BLaER1 treated with 17β-estradiol and CSF1 and Interleukin-3, amounts not matched to agents 10 nM and 100 nM (cell line): ENCODE results near the gene BID.
A peak's percentile ranks its signal among the peaks of the same experiment; 100 is the strongest.
"Not testable (repeated sequence)": the region's sequence is repeated elsewhere in the genome, so short reads cannot be mapped to it uniquely, and the experiment has no call there.

Experiments used
- H3K27ac ChIP-seq, 11 experiments: shearing (Covaris generic); formaldehyde crosslinking; 2 replicates each; pipeline ENCODE4 v1.8.1; 2022
- H3K27me3 ChIP-seq, 11 experiments: shearing (Covaris generic); formaldehyde crosslinking; 2 replicates each; pipeline ENCODE4 v1.8.1; 2022
- H3K36me3 ChIP-seq, 11 experiments: shearing (Covaris generic); formaldehyde crosslinking; 2 replicates each; pipeline ENCODE4 v1.8.1; 2022
- H3K4me1 ChIP-seq, 10 experiments: shearing (Covaris generic); formaldehyde crosslinking; 2 replicates each; pipeline ENCODE4 v1.8.1; 2022
- H3K4me2 ChIP-seq, 11 experiments: shearing (Covaris generic); formaldehyde crosslinking; 2 replicates each; pipeline ENCODE4 v1.8.1; 2022
- H3K4me3 ChIP-seq, 10 experiments: shearing (Covaris generic); formaldehyde crosslinking; 2 replicates each; pipeline ENCODE4 v1.8.1; 2022
- H3K9ac ChIP-seq, 11 experiments: shearing (Covaris generic); formaldehyde crosslinking; 2 replicates each; pipeline ENCODE4 v1.8.1; 2022
- H3K9me3 ChIP-seq, 11 experiments: shearing (Covaris generic); formaldehyde crosslinking; replicated peaks in 1 of 11; 2 replicates each; pipeline ENCODE4 v1.8.1; 2022
- H4K20me1 ChIP-seq, 11 experiments: shearing (Covaris generic); formaldehyde crosslinking; 2 replicates each; pipeline ENCODE4 v1.8.1; 2022
- Cebpa-rat ChIP-seq, 11 experiments: shearing (Covaris generic); IDR thresholded peaks; 2 replicates each; pipeline ENCODE4 v1.8.1; 2022

The BID gene

DNA sequence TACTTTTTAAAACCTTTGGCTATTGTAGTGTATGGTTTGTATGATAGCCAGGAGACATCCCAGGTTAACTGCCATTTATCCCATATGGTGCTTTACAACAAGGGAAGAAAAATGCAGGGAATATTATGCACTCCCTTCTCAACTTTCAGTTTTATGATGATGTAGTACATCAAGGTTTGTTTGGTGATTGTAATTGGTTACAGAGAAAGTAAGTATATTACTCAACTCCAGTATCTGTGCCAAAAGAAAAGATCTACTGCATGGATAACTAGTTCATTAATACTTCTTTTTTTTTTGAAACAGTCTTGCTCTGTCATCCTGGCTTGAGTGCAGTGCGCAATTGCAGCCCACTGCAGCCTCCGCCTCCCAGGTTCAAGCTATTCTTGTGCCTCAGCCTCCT, 70.5 kb downstream of the BID start:
- H3K4me2 ChIP-seq = no peak overlapping the region
- no peak overlapping the region for H3K9ac ChIP-seq
- H3K4me1 ChIP-seq = peaks cover 12 to 38% (median 23%) of the 10 kb centered on the region in 10 experiments
- peaks cover 28 to 69% (median 44%) of the 10 kb centered on the region in 11 experiments for H3K36me3 ChIP-seq
- no peak overlapping the region for H3K4me3 ChIP-seq
- TF ChIP-seq Cebpa-rat (IDR thresholded peaks at IDR 0.05) = no peak
- no peak overlapping the region for H3K27ac ChIP-seq
- no peaks in the 10 kb centered on the region for H3K9me3 ChIP-seq
- no peaks in the 10 kb centered on the region for H3K27me3 ChIP-seq
- peaks cover 0 to 11% (median 0%) of the 10 kb centered on the region in 11 experiments; a peak in 3 of 22 replicates for H4K20me1 ChIP-seq

DNA sequence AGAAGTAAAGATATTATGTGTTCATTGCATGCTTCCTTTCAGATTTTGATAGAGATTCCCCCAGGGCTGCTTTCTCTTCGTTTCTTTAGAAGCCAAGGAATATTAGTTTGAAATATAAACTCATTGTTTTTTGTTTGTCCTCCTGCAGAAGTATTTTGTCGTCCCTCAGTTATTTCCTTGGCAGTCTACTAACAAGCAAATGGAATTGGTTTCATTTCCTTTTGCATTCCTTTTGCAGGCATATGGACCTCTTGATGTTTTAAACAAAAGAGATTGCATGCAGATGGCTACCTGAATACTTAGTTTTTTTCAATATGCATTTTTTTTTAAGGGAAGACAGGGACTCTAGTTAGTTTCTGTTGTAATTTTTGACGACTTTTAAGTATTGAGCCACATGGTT, 73.5 kb downstream of the BID start:
- Histone ChIP-seq H3K27ac (no peak overlapping the region), H3K4me1 (peaks cover 1 to 25% (median 13%) of the 10 kb centered on the region in 10 experiments; a peak in 19 of 20 replicates), H4K20me1 (peaks cover 0 to 6% (median 0%) of the 10 kb centered on the region in 11 experiments; a peak in 1 of 22 replicates), H3K4me3 (no peak overlapping the region), H3K4me2 (no peak overlapping the region), H3K27me3 (no peaks in the 10 kb centered on the region), H3K9me3 (no peaks in the 10 kb centered on the region), H3K9ac (no peak overlapping the region), H3K36me3 (peaks cover 36 to 91% (median 64%) of the 10 kb centered on the region in 11 experiments)
- TF ChIP-seq Cebpa-rat (IDR thresholded peaks at IDR 0.05) = no peak

DNA sequence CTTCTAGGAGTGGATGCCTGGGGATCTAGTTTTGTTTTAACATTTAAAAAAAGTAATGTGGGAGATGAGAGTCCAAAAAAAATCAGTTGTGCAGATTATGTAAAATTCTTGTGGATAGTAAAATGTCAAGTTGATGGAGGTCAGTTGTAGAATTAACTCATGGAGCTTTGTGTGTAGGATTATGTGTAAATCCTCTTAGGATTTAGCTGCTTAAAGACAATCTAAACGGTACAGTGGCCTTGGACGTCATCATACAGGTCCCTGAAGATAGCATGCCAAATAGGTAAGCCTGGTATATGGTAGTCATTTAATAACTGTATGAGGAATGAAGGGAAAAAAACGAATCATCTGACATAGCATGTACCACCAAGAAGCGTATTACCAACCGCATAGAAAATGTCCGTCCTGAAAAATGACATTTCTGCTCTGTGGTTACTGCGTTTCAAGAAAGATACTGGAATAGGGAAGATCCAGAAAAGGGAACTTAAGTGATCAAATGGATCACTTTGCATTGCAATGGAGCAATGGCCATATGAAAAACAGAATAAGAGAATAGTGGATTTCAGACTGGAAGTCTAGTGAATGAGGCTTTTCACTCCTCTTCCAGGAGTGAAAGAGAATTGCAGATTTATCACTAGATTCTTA, 74.5 kb downstream of the BID start:
- no peak overlapping the region for H3K9ac ChIP-seq
- H3K4me2 ChIP-seq = peak overlapping the region in 1 of 11 experiments; percentile 7; a peak in 1 of 22 replicates
- H3K4me3 ChIP-seq = no peak overlapping the region
- 0 out of 22 replicates have a peak, but pooled peaks cover 0 to 6% (median 0%) of the 10 kb centered on the region in 11 experiments for H4K20me1 ChIP-seq
- no peak overlapping the region for H3K27ac ChIP-seq
- no peak for TF ChIP-seq Cebpa-rat (IDR thresholded peaks at IDR 0.05)
- H3K9me3 ChIP-seq = no peaks in the 10 kb centered on the region
- peaks cover 0 to 18% (median 8%) of the 10 kb centered on the region in 10 experiments; a peak in 9 of 20 replicates for H3K4me1 ChIP-seq
- H3K36me3 ChIP-seq = peaks cover 43 to 91% (median 67%) of the 10 kb centered on the region in 11 experiments
- no peaks in the 10 kb centered on the region for H3K27me3 ChIP-seq

DNA sequence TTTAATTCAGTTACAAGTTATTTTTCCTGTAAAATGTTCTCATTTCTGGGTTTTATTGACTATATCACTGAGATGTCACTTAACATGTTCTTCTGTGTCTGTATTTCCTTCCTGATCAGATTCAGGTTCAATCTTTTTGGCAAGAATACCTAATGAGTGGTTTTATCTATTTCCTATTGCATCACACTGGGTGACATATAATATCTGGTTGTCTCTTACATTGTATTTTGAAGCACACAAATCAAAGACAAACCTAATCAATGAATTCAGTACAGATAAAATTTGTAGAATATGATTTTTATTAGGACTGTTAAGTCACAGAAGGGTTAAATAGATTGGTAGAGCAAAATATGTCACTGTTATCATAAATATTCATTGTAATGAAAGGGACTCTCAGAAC, 75.3 kb downstream of the BID start:
- H3K27ac ChIP-seq = no peak overlapping the region
- peak overlapping the region in 1 of 11 experiments; percentile 7; a peak in 1 of 22 replicates for H3K4me2 ChIP-seq
- peaks cover 0 to 18% (median 8%) of the 10 kb centered on the region in 10 experiments; a peak in 9 of 20 replicates for H3K4me1 ChIP-seq
- no peak overlapping the region for H3K9ac ChIP-seq
- 0 out of 22 replicates have a peak, but pooled peaks cover 0 to 6% (median 0%) of the 10 kb centered on the region in 11 experiments for H4K20me1 ChIP-seq
- H3K36me3 ChIP-seq = peaks cover 45 to 91% (median 68%) of the 10 kb centered on the region in 11 experiments
- no peak overlapping the region for H3K4me3 ChIP-seq
- H3K27me3 ChIP-seq = no peaks in the 10 kb centered on the region
- no peak for TF ChIP-seq Cebpa-rat (IDR thresholded peaks at IDR 0.05)
- H3K9me3 ChIP-seq = no peaks in the 10 kb centered on the region

DNA sequence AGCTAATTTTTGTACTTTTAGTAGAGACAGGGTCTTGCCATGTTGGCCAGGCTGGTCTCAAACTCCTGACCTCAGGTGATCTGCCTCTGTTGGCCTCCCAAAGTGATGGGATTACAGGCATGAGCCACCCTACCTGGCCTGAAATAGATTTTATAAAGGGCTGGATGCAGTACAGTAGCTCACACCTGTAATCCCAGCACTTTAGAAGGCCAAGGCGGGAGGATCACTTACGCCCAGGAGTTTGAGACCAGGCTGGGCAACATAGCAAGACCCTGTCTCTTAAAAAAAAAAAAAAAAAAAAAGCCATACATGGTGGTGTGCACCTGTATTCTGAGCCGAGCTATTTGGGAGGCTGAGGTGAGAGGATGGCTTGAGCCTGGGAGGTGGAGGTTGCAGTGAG, 76.0 kb downstream of the BID start:
- Histone ChIP-seq H3K4me1 (peaks cover 0 to 18% (median 8%) of the 10 kb centered on the region in 10 experiments; a peak in 9 of 20 replicates), H3K4me2 (peak overlapping the region in 1 of 11 experiments; percentile 7; a peak in 1 of 22 replicates), H3K36me3 (peaks cover 44 to 91% (median 68%) of the 10 kb centered on the region in 11 experiments)
- not testable (repeated sequence) for H3K9me3 ChIP-seq, H3K27ac ChIP-seq, H3K9ac ChIP-seq, H4K20me1 ChIP-seq, H3K4me3 ChIP-seq, H3K27me3 ChIP-seq

DNA sequence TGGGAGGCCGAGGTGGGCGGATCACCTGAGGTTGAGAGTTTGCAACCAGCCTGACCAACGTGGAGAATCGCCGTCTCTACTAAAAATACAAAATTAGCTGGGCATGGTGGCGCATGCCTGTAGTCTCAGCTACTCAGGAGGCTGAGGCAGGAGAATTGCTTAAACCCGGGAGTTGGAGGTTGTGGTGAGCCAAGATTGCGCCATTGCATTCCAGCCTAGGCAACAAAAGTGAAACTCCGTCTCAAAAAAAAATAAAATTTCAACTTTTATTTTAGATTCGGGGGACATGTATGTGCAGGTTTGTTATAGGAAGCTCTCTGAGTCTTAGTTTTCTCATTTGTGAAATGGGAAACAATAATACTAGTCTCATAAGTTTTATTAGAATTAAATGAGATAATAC, 77.1 kb downstream of the BID start:
- not testable (repeated sequence) for H3K9me3 ChIP-seq, H3K4me3 ChIP-seq, H3K27ac ChIP-seq, H3K4me2 ChIP-seq, H3K27me3 ChIP-seq, H4K20me1 ChIP-seq, H3K9ac ChIP-seq
- Histone ChIP-seq H3K36me3 (peaks cover 37 to 91% (median 60%) of the 10 kb centered on the region in 11 experiments), H3K4me1 (peaks cover 0 to 18% (median 8%) of the 10 kb centered on the region in 10 experiments; a peak in 9 of 20 replicates)
- TF ChIP-seq Cebpa-rat (IDR thresholded peaks at IDR 0.05) = 0 out of 22 replicates have a peak, but pooled peaks of 1 of the 11 experiments have one; percentile 16

DNA sequence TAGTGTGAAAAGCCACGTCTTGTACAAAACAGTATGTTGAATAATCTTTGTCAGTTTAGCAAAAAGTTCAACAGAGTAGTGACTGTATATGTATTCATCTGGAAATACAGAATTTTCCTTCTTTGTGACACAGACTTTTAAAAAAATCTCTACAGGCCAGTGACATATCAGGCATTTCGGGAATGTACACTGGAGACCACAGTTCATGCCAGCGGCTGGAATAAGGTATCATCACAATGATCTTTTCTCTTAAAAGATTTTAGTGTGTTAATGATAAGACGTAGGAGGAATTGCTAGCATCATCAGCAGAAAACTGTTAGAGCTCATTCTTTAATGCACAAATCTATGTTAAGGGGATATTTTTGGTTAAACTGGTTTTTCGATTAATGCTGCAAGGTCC, 78.3 kb downstream of the BID start:
- H3K9ac ChIP-seq = no peak overlapping the region
- no peak overlapping the region for H3K27ac ChIP-seq
- peaks cover 0 to 18% (median 8%) of the 10 kb centered on the region in 10 experiments; a peak in 9 of 20 replicates for H3K4me1 ChIP-seq
- TF ChIP-seq Cebpa-rat (IDR thresholded peaks at IDR 0.05) = no peak
- no peaks in the 10 kb centered on the region for H3K27me3 ChIP-seq
- no peaks in the 10 kb centered on the region for H3K9me3 ChIP-seq
- no peak overlapping the region for H3K4me2 ChIP-seq
- H3K36me3 ChIP-seq = peaks cover 31 to 91% (median 57%) of the 10 kb centered on the region in 11 experiments
- no peak overlapping the region for H3K4me3 ChIP-seq
- H4K20me1 ChIP-seq = peaks cover 0 to 6% (median 0%) of the 10 kb centered on the region in 11 experiments; a peak in 2 of 22 replicates

DNA sequence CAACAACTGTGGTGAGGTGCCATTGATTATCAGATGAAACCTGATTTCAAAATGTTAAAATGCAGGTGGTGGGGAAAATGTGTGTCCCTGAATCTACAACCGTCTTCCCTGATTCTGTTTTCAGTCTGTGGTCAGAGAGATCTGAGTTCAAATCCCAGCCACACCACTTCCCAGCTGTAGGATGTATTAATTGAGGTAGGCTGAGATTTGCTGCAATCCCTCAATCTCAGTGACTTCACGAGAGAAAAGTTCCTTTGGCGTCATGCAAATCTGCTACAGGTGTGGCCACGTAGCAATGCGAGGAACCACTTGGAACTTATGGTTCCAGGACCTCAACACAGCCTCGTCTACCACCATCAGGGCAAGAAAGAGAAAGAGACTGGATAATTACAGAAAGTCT, 79.5 kb downstream of the BID start:
- no peak overlapping the region for H3K9ac ChIP-seq

DNA sequence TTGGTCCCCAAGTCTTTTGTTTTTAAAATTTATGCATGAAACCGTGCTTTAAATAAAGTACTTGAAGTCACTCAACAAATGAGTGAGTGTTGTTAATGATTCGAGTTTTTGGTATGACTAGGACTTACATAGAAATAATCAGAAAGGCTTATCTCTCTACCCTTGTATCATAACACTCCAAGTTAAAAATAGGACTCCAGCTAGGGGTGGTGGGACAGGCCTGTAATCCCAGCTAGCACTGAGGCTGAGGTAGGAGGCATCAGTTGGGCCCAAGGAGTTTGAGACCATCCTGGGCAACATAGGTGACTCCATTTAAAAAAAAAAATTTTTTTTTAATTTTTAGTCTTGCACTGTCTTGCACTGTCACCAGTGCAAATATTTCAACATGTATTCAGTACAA, 80.1 kb downstream of the BID start:
- TF ChIP-seq Cebpa-rat (IDR thresholded peaks at IDR 0.05) = no peak
- H3K9me3 ChIP-seq = no peaks in the 10 kb centered on the region
- no peak overlapping the region for H3K9ac ChIP-seq

More for the DNA sequence above, 79.5 kb downstream of the BID start:
- no peak overlapping the region; a peak in 1 of 22 replicates for H3K27ac ChIP-seq
- no peak for TF ChIP-seq Cebpa-rat (IDR thresholded peaks at IDR 0.05)
- H3K27me3 ChIP-seq = no peaks in the 10 kb centered on the region
- peaks cover 0 to 16% (median 5%) of the 10 kb centered on the region in 10 experiments; a peak in 9 of 20 replicates for H3K4me1 ChIP-seq
- H3K4me2 ChIP-seq = peak overlapping the region in 1 of 11 experiments; percentile 15; a peak in 2 of 22 replicates
- H3K9me3 ChIP-seq = no peaks in the 10 kb centered on the region
- H3K36me3 ChIP-seq = peaks cover 43 to 99% (median 69%) of the 10 kb centered on the region in 11 experiments
- peaks cover 0 to 6% (median 0%) of the 10 kb centered on the region in 11 experiments; a peak in 3 of 22 replicates for H4K20me1 ChIP-seq
- no peak overlapping the region for H3K4me3 ChIP-seq

More for the DNA sequence above, 80.1 kb downstream of the BID start:
- peaks cover 49 to 99% (median 73%) of the 10 kb centered on the region in 11 experiments for H3K36me3 ChIP-seq
- no peak overlapping the region for H3K27ac ChIP-seq
- H3K27me3 ChIP-seq = no peaks in the 10 kb centered on the region
- peaks cover 0 to 7% (median 0%) of the 10 kb centered on the region in 11 experiments; a peak in 3 of 22 replicates for H4K20me1 ChIP-seq
- H3K4me2 ChIP-seq = no peak overlapping the region
- H3K4me1 ChIP-seq = peaks cover 0 to 16% (median 5%) of the 10 kb centered on the region in 10 experiments; a peak in 7 of 20 replicates
- no peak overlapping the region for H3K4me3 ChIP-seq
